SJSA1 (cell line): Measurements from ENCODE around the gene ARHGEF28. TPM values are rescaled to one million over a fixed set of nuclear protein-coding genes. Genes with fewer than 3 reads are reported as not detected.

Source experiments
- DNase-seq, 2 experiments: peaks; one replicate each; pipeline ENCODE4 v3.0.0-alpha.2; 2015 to 2020; ENCODE audit warnings: low spot score in 2 of 2, low read depth in 1 of 2
- H3K27ac ChIP-seq: fragments of 250-450 bp; sonication (Bioruptor Pico); 2 replicates; pipeline ENCODE4 v1.5.1; 2020; ENCODE audit warnings: mild to moderate bottlenecking, moderate library complexity
- H3K27me3 ChIP-seq: fragments of 250-450 bp; sonication (Bioruptor Pico); replicated peaks from 2 replicates; pipeline ENCODE4 v1.5.1; 2020; ENCODE audit warnings: mild to moderate bottlenecking, moderate library complexity
- H3K36me3 ChIP-seq: fragments of 250-450 bp; sonication (Bioruptor Pico); 2 replicates; pipeline ENCODE4 v1.5.1; 2020; ENCODE audit warnings: mild to moderate bottlenecking
- H3K4me1 ChIP-seq: fragments of 250-450 bp; sonication (Bioruptor Pico); replicated peaks from 2 replicates; pipeline ENCODE4 v1.6.1; 2021; ENCODE audit warnings: mild to moderate bottlenecking
- H3K4me3 ChIP-seq: fragments of 250-450 bp; sonication (Bioruptor Pico); 2 replicates; pipeline ENCODE4 v1.5.1; 2020; ENCODE audit warnings: mild to moderate bottlenecking
- H3K9me3 ChIP-seq: fragments of 250-450 bp; sonication (Bioruptor Pico); replicated peaks from 2 replicates; pipeline ENCODE4 v1.5.1; 2020; ENCODE audit warnings: mild to moderate bottlenecking
- total RNA-seq: library from RNA; depleted of rRNA; stranded (reverse); fragments of >200 nt; shearing (Covaris generic); gene quantifications from 2 replicates; pipeline ENCODE4 v1.2.3, GENCODE V29; 2014

Gene ARHGEF28
- total RNA-seq, 1 experiment from 2014 or later: 20.2 TPM

DNA sequence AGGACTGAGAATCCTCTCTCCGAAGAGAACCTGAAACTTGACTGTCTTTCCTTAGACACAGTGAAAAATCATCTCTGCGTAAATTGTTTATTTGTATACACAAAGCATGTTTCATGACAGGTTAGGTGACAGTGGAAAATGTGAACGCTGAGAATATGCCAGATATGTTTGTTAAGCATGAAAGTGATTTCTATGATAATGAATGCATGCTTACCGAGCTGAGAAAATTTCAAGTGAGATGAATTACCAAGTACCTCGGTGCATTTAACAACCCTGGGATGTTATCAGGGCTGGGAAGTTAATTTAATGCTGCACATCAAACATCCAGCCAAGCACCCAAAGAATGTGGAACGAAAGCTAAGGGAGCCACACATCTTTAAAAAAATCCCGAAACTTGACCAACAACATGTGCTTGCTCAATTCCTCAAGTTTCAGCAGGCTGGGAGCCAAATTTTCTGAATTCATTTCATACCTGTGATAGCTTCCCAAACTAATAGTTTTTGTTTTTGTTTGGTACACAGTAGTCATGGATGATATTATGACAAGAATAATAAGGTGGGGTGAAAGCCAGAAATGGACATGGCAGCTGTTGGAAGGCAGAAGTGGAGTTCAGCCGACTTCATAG, 336.9 kb downstream of the ARHGEF28 start:
- no peaks in the 10 kb centered on the region for H3K4me1 ChIP-seq
- no peak overlapping the region for H3K27ac ChIP-seq
- no peaks in the 10 kb centered on the region for H3K36me3 ChIP-seq
- DNase-seq: no peak
- H3K4me3 ChIP-seq: no peak overlapping the region
- no peaks in the 10 kb centered on the region for H3K9me3 ChIP-seq
- no peaks in the 10 kb centered on the region for H3K27me3 ChIP-seq

DNA sequence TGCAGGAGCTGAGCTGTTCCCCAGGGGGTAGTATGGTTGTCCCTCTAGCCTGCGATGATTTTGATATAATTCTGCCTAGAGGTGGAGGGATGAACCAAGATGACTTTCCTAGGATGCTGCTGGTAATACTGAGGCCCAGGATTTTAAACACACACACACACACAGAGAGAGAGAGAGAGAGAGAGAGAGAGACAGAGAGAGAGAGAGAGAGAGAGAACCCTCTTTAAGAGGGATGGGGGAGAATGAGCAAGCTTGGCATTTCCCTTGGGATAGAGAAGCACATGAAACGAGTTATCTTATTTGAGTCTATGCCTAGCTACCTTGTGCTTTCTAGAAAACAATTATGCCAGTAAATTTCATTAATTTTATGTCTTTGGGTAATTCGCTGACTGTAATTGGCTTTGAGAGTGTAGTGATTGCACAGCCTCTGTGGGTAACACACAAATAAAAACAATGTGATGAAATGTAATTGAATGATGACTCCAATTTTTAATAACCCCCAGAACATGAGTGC, 338.4 kb downstream of the ARHGEF28 start:
- Histone ChIP-seq H3K4me1 (no peaks in the 10 kb centered on the region), H3K9me3 (no peaks in the 10 kb centered on the region)
- DNase-seq: no peak

DNA sequence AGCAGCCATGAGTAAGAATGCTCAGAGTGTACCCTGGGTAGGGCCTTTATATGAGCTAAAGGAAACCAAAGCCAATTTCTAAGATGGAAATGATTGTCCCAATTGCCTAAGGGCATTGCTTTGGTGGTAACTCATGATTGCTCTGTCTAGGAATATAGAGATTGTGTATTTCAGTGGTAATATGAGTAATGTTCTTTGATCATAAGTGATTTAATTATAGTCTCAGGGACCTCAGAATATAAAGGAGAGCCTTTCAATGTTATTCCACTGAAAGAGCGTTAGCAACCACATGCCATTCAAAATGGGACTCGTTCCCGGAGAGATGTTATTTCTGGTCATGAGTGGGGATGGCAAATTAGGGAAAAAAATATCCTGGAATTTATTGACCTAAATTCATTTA, 340.5 kb downstream of the ARHGEF28 start:
- H3K4me1 ChIP-seq: no peaks in the 10 kb centered on the region
- no peak overlapping the region for H3K27ac ChIP-seq
- H3K27me3 ChIP-seq: no peaks in the 10 kb centered on the region
- no peaks in the 10 kb centered on the region for H3K36me3 ChIP-seq
- H3K9me3 ChIP-seq: no peaks in the 10 kb centered on the region
- no peak for DNase-seq
- H3K4me3 ChIP-seq: no peak overlapping the region

More for the DNA sequence above, 338.4 kb downstream of the ARHGEF28 start:
- Histone ChIP-seq H3K36me3 (no peaks in the 10 kb centered on the region), H3K27ac (no peak overlapping the region), H3K4me3 (no peak overlapping the region), H3K27me3 (no peaks in the 10 kb centered on the region)

DNA sequence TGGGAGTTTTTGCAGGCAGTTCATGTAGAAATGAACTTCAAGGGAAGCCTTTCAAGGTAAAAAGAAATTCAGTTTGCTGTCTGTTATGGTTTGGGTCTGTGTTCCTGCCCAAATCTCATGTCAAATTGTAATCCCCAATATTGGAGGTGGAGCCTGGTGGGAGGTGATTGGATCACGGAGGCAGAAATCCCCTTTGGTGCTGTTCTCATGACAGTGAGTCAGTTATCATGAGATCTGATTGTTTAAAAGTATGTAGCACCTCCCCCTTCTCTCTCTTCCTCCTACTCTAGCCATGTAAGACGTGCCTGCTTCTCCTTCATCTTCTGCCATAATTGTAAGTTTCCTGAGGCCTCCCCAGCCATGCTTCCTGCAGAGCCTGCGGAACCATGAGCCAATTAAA, 341.4 kb downstream of the ARHGEF28 start:
- no peaks in the 10 kb centered on the region for H3K36me3 ChIP-seq
- no peaks in the 10 kb centered on the region for H3K9me3 ChIP-seq
- H3K4me1 ChIP-seq: no peaks in the 10 kb centered on the region
- no peak overlapping the region for H3K27ac ChIP-seq
- no peak overlapping the region for H3K4me3 ChIP-seq
- DNase-seq: no peak
- no peaks in the 10 kb centered on the region for H3K27me3 ChIP-seq

DNA sequence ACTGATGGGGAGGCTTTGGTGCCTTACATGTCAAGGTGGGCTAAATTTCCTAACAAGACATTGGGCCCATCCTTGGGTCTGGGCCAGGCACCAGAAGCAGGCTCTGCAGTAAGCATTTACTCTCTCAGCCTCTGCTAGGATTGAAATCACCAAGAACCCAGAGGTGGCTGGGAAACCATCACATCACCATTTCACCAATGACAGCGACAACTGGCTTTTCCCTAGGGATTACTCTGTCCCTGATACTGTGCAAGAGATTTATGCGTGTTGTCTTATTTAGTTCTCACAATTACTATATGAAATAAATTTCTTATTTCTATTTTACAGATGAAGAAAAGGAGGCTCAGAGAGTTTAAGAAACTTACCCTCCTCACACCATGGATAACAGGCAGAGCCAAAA, 342.2 kb downstream of the ARHGEF28 start:
- Histone ChIP-seq H3K9me3 (no peaks in the 10 kb centered on the region), H3K4me3 (no peak overlapping the region), H3K27me3 (no peaks in the 10 kb centered on the region), H3K36me3 (no peaks in the 10 kb centered on the region), H3K27ac (no peak overlapping the region), H3K4me1 (no peaks in the 10 kb centered on the region)
- no peak for DNase-seq

DNA sequence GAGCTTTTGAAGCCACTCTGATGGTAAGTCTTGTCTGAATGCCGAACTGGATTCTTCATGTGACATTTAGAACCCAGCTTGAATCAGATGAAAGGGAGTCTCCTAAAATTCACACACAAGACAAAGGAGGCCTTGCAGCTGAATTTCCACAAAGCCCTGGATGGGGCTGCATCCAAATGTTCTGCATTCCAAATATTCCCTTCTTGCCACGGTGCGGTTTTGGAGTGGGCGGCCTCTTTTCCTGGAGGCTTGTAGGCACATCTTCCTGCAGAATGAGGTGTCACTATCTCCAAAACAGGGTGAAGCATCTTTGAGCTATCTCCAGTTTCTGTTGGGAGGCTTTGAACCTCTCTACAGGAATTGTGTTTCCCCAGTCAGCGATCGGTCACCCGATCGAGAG, 342.7 kb downstream of the ARHGEF28 start:
- Histone ChIP-seq H3K4me1 (no peaks in the 10 kb centered on the region), H3K27me3 (no peaks in the 10 kb centered on the region), H3K27ac (no peak overlapping the region), H3K36me3 (no peaks in the 10 kb centered on the region), H3K9me3 (no peaks in the 10 kb centered on the region), H3K4me3 (no peak overlapping the region)
- no peak for DNase-seq

DNA sequence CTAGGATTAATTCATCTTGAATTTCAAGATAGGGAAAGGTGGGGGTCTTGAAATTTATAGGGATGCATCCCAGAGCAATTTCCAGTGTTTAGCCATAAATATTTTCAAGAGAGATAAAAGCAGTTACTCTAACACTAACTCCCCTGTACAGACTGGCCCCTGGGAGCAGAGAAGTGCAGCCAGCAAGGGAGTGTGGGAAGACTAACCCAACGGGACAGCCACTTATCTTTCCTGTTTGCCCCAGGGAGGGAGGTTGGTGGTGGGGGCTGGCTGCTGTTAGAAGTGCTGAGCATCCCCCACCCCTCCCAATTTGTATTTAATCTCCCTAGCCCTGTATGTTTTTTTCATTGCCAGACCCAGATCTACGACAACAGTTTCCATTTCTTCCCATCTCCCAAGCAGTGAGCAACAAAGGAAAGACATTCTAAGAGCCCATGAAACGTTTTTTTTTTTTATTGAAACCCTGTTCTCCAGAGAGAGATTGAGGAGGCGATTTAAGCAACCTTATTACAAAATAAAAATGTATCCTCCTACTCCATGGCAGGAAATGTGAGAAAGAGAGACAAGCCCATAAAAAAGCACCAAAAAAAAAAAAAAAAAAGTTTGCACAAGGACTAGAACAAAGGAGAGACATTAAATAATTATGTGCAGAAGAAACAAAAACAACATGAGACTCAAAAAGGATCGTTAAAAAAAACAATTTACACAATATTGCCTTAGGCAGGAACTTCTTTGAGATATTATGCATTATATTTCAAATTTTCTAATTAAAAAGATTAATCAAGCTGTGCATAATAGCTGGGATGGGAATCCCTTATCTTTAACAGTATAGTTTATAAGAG, 343.4 kb downstream of the ARHGEF28 start:
- H3K27ac ChIP-seq: no peak overlapping the region
- H3K9me3 ChIP-seq: no peaks in the 10 kb centered on the region
- DNase-seq: no peak
- H3K4me1 ChIP-seq: no peaks in the 10 kb centered on the region
- H3K4me3 ChIP-seq: no peak overlapping the region
- no peaks in the 10 kb centered on the region for H3K27me3 ChIP-seq
- no peaks in the 10 kb centered on the region for H3K36me3 ChIP-seq

DNA sequence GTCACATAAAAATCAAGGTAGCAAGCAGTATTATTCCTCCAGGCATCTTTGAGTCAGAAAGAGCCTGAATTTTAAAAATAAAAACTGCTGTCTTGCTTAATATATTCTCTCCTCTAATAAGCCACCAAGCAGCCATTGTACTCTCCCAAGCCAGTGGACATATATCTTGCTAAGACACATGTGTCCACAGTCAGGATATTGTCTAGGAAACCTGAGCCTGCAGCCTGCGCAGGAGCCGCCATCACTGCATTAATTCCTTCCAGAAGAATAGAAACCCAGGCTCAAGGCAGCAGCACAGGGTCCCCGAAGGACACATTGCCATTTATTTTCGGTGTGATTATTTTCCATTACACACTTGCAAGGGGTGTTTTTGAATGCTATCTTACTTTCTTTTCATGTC, 345.3 kb downstream of the ARHGEF28 start:
- Histone ChIP-seq H3K27me3 (no peaks in the 10 kb centered on the region), H3K4me3 (no peak overlapping the region), H3K4me1 (no peaks in the 10 kb centered on the region), H3K27ac (no peak overlapping the region), H3K9me3 (0 out of 2 replicates have a peak, but pooled peaks cover 2% of the 10 kb centered on the region), H3K36me3 (no peaks in the 10 kb centered on the region)
- DNase-seq: no peak

DNA sequence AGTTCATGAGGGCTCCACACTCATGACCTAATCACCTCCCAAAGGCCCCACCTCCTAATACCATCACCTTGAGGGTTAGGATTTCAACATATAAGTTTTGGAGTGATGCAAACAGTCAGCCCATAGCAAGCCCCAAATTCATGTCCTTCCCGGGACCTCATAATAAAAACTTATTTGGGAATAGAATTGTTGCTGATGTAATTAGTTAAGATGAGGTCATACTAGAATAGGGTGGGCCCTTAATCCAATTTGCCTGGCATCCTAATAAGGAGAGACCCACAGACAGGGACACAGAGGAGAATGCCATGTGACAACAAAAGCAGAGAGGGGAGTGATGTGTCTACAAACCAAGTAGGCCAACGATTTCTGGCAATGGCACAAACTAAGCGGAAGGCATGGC, 347.1 kb downstream of the ARHGEF28 start:
- DNase-seq: no peak
- H3K4me3 ChIP-seq: no peak overlapping the region
- no peaks in the 10 kb centered on the region for H3K36me3 ChIP-seq
- H3K4me1 ChIP-seq: no peaks in the 10 kb centered on the region
- no peaks in the 10 kb centered on the region for H3K27me3 ChIP-seq
- H3K9me3 ChIP-seq: 0 out of 2 replicates have a peak, but pooled peaks cover 2% of the 10 kb centered on the region
- H3K27ac ChIP-seq: no peak overlapping the region

DNA sequence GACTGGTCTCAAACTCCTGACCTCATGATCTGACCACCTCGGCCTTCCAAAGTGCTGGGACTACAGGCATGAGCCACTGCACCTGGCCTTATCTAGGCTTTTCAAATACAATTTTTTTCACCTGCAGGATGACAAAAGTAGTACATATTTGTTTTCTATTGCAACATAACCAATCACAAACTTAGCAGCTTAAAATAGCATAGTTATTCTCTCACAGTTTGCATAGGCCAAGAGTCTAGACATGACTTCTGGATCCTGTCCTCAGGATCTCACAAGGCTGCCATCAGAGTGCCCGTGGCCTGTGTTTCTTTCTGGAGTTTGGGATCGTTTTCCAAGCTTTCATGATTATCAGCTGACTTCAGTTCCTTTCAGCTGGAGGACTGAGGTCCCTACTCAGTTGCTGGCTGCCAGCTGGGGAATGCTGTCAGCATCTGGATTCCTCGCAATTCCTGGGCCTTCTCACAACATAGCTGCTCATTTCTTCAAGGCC, 348.9 kb downstream of the ARHGEF28 start:
- H3K27ac ChIP-seq: no peak overlapping the region
- no peaks in the 10 kb centered on the region for H3K27me3 ChIP-seq
- no peaks in the 10 kb centered on the region for H3K4me1 ChIP-seq
- no peaks in the 10 kb centered on the region for H3K36me3 ChIP-seq
- H3K9me3 ChIP-seq: 0 out of 2 replicates have a peak, but pooled peaks cover 2% of the 10 kb centered on the region
- H3K4me3 ChIP-seq: no peak overlapping the region
- no peak for DNase-seq

DNA sequence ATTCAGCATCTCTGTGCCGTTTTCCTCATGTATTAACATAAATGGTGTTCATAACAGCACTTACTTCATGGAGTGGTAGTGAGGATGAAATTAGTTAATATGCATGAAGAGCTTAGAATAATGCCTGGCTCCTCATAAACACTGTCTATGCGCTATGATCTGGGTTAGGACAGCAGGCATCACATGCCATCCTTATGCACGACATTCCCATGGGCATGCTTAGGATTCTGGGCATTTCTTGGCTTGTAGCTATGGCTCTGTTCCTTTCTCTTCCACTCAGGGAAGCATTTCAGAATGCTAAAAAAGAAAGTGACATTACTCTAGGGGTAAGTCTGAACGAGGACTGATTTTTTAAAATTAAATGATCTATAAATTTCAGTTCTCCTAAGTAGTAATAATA, 349.8 kb downstream of the ARHGEF28 start:
- H3K27me3 ChIP-seq: no peaks in the 10 kb centered on the region
- no peaks in the 10 kb centered on the region for H3K36me3 ChIP-seq
- no peaks in the 10 kb centered on the region for H3K4me1 ChIP-seq
- no peak overlapping the region for H3K4me3 ChIP-seq
- H3K27ac ChIP-seq: no peak overlapping the region
- no peak for DNase-seq
- H3K9me3 ChIP-seq: 0 out of 2 replicates have a peak, but pooled peaks cover 2% of the 10 kb centered on the region

DNA sequence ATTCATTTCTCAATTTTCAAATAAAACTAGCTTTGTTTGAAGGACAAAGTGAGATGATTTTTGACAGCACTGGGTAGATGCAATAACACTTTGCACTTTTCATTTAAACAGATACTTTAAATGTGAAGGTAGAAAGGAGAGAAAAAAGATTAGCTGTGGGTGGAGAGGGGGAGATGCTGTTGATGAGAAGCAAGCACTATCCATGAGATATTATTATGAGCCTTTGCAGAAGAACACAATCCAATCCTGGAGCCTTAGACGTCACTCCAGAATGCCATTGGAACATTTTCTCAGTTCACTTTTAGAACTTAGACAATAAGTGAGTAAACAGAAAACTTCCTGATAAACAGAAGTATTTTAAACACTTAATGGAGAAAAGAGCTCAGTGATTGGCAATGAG, 351.1 kb downstream of the ARHGEF28 start:
- no peak overlapping the region for H3K27ac ChIP-seq
- no peaks in the 10 kb centered on the region for H3K27me3 ChIP-seq
- H3K4me3 ChIP-seq: no peak overlapping the region
- H3K9me3 ChIP-seq: 0 out of 2 replicates have a peak, but pooled peaks cover 2% of the 10 kb centered on the region
- DNase-seq: no peak
- H3K4me1 ChIP-seq: no peaks in the 10 kb centered on the region
- H3K36me3 ChIP-seq: no peaks in the 10 kb centered on the region

DNA sequence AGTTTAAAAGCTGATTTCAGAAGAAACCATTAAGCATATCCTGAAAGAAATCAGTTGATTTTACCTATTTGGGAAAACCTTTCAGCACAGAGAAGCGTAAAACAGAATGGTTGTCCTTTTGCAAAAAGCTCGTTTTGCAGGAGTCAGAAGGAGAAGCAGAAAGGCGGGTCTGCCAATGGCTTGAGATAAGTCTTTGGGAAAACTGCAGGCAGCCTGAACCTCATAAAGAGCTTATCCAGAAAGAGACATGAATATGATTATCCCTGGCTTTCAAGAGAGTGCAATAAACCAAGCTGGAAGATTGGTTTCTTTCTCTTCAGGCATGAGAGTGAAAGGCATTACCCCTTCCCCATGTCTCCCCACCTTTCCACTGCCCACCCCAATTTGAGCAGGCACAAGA, 353.3 kb downstream of the ARHGEF28 start:
- no peak overlapping the region for H3K27ac ChIP-seq
- DNase-seq: no peak
- no peaks in the 10 kb centered on the region for H3K36me3 ChIP-seq
- no peak overlapping the region for H3K4me3 ChIP-seq
- peaks cover 6% of the 10 kb centered on the region; the same call in 1 of the 2 replicates for H3K4me1 ChIP-seq
- H3K27me3 ChIP-seq: no peaks in the 10 kb centered on the region
- 0 out of 2 replicates have a peak, but pooled peaks cover 2% of the 10 kb centered on the region for H3K9me3 ChIP-seq

DNA sequence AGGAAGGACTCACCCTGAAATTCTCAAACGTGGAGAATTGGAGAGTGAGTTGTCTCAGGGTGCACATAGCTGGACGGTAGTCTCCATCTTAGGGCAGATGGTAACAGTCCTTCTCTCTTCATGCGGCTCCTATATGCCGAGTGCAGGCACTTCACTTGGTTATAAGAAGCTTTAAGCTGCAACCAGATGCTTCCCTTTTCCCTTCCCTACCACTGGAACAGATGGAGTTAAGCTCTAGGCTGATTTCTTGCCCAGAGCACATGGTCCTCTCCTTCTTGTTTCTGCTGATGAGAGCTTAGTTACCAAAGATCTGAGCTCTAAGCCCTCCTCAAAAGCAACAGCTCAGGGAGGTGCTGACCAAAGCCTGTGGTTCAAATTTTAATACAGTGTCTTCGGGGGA, 355.7 kb downstream of the ARHGEF28 start:
- no peak for DNase-seq
- no peak overlapping the region for H3K27ac ChIP-seq
- no peaks in the 10 kb centered on the region for H3K36me3 ChIP-seq
- no peaks in the 10 kb centered on the region for H3K27me3 ChIP-seq
- H3K4me3 ChIP-seq: no peak overlapping the region
- H3K4me1 ChIP-seq: peaks cover 6% of the 10 kb centered on the region; the same call in 1 of the 2 replicates
- no peaks in the 10 kb centered on the region for H3K9me3 ChIP-seq
